GM23248 (cell line): Measurements from ENCODE around the gene INSRR. TPM values are rescaled to one million over a fixed set of nuclear protein-coding genes. Genes with fewer than 3 reads are reported as not detected.

Source experiments
- DNase-seq: peaks from one replicate; pipeline ENCODE4 v3.0.0-alpha.2; 2015
- H2AFZ ChIP-seq: fragments of 200-600 bp; sonication (generic); 2 replicates; pipeline ENCODE4 v1.6.1; 2016; ENCODE audit warnings: antibody characterized with exemption
- H3F3A ChIP-seq: fragments of 200-600 bp; sonication (generic); 2 replicates; pipeline ENCODE4 v1.6.1; 2016; ENCODE audit warnings: mild to moderate bottlenecking, antibody characterized with exemption, mixed run types; ENCODE audit not compliant: insufficient read depth
- H3K27ac ChIP-seq: fragments of 200-600 bp; sonication (generic); 2 replicates; pipeline ENCODE4 v1.5.1; 2016; ENCODE audit warnings: mild to moderate bottlenecking
- H3K27me3 ChIP-seq: fragments of 200-600 bp; sonication (generic); replicated peaks from 2 replicates; pipeline ENCODE4 v1.6.1; 2016; ENCODE audit warnings: mild to moderate bottlenecking; ENCODE audit not compliant: insufficient read depth
- H3K36me3 ChIP-seq: fragments of 200-600 bp; sonication (generic); 2 replicates; pipeline ENCODE4 v1.6.1; 2016; ENCODE audit warnings: low read depth, mild to moderate bottlenecking
- H3K4me1 ChIP-seq: fragments of 200-600 bp; sonication (generic); 2 replicates; pipeline ENCODE4 v1.6.1; 2016; ENCODE audit warnings: mild to moderate bottlenecking; ENCODE audit not compliant: insufficient read depth
- H3K4me2 ChIP-seq: fragments of 200-600 bp; sonication (generic); one replicate; pipeline ENCODE4 v1.6.1; 2016; ENCODE audit warnings: mild to moderate bottlenecking; ENCODE audit not compliant: unreplicated experiment
- H3K4me3 ChIP-seq: fragments of 200-600 bp; sonication (generic); 2 replicates; pipeline ENCODE4 v1.5.1; 2016; ENCODE audit warnings: mild to moderate bottlenecking
- H3K79me2 ChIP-seq: fragments of 200-600 bp; sonication (generic); 2 replicates; pipeline ENCODE4 v1.6.1; 2016; ENCODE audit warnings: mild to moderate bottlenecking; ENCODE audit not compliant: insufficient read depth
- H3K9ac ChIP-seq: fragments of 200-600 bp; sonication (generic); 2 replicates; pipeline ENCODE4 v1.6.1; 2016; ENCODE audit warnings: mild to moderate bottlenecking
- H3K9me2 ChIP-seq: fragments of 200-600 bp; sonication (generic); 2 replicates; pipeline ENCODE4 v1.6.1; 2016; ENCODE audit warnings: mixed run types, mild to moderate bottlenecking, moderate library complexity; ENCODE audit not compliant: insufficient read depth
- H3K9me3 ChIP-seq: fragments of 200-600 bp; sonication (generic); one replicate; pipeline ENCODE4 v1.6.1; 2017; ENCODE audit warnings: low read depth
- H4K20me1 ChIP-seq: fragments of 200-600 bp; sonication (generic); 2 replicates; pipeline ENCODE4 v1.6.0; 2016; ENCODE audit not compliant: insufficient read depth
- EZH2 ChIP-seq: fragments of 200-600 bp; sonication (generic); IDR thresholded peaks from 2 replicates; pipeline ENCODE4 v1.6.1; 2018; ENCODE audit warnings: antibody characterized with exemption, mild to moderate bottlenecking; ENCODE audit not compliant: insufficient read depth, poor library complexity, severe bottlenecking
- EZH2phosphoT487 ChIP-seq: fragments of 200-600 bp; sonication (generic); IDR thresholded peaks from 2 replicates; pipeline ENCODE4 v1.6.1; 2018; ENCODE audit warnings: antibody characterized with exemption, moderate library complexity, mild to moderate bottlenecking, low read depth; ENCODE audit not compliant: insufficient read depth
- WGBS, 2 experiments: methylation state at CpG; one replicate each; pipeline ENCODE4 v1.1.6; 2015 to 2017; ENCODE audit warnings: low lambda C conversion rate in 2 of 2, low coverage in 1 of 2; ENCODE audit errors: missing lambda C conversion rate in 2 of 2; 5-methylcytosine and 5-hydroxymethylcytosine counted together
- in situ Hi-C: fragments of 300-500 bp; cut with MboI; formaldehyde crosslinking; loops from 2 replicates; pipeline ENCODE4 v1.15.0; 2020
- polyA plus RNA-seq: library from polyadenylated mRNA; unstranded; fragments of >200 nt; fragmentation: Nextera tagmentation; extraction: Ambion mirVana; gene quantifications from 2 replicates; pipeline ENCODE4 v1.2.1, GENCODE V29; 2016
- total RNA-seq: library from RNA; depleted of rRNA; stranded (reverse); fragments of >200 nt; shearing (Covaris generic); gene quantifications from 2 replicates; pipeline ENCODE4 v1.2.3, GENCODE V29; 2014

INSRR gene
- total and polyA plus RNA-seq, 2 experiments from 2014 or later, result 0.09 TPM; not detected in 1

DNA sequence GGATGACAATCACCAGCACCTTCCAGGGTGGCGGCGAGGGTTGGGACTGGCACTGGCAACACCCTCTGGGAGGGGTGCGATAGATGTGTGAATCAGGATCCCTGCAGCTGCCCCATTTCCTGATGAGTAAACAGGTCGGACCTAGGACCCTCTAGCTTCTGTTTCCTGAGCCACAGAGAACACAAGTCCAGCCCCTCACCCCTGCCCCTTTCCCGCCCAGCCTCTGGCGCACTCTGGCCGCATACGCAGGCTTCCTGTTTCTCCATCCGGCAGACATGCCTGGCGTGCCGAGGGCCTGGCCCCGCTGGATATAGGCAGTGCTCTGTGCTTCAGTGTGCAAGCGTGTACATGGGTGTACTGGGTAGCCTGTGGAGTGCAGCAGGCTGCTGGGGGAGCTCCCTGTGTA is 39.2 kb upstream of the INSRR start:
- Histone ChIP-seq H3K9me3 (no peaks in the 10 kb centered on the region), H3F3A (peaks cover 19% of the 10 kb centered on the region), H3K4me2 (no peak overlapping the region), H3K4me1 (peaks cover 52% of the 10 kb centered on the region), H3K9ac (no peak overlapping the region), H3K9me2 (no peaks in the 10 kb centered on the region), H2AFZ (no peak overlapping the region), H3K27me3 (no peaks in the 10 kb centered on the region), H3K27ac (no peak overlapping the region), H3K36me3 (no peaks in the 10 kb centered on the region), H3K4me3 (no peak overlapping the region), H3K79me2 (no peaks in the 10 kb centered on the region), H4K20me1 (no peaks in the 10 kb centered on the region)
- TF ChIP-seq EZH2phosphoT487, result no peak
- no peak for TF ChIP-seq EZH2
- WGBS, 2 experiments, result 86 to 90% methylated on average over 13 of the region's 13 CpGs
- in situ Hi-C loops, result no loop called here
- DNase-seq, result no peak

DNA sequence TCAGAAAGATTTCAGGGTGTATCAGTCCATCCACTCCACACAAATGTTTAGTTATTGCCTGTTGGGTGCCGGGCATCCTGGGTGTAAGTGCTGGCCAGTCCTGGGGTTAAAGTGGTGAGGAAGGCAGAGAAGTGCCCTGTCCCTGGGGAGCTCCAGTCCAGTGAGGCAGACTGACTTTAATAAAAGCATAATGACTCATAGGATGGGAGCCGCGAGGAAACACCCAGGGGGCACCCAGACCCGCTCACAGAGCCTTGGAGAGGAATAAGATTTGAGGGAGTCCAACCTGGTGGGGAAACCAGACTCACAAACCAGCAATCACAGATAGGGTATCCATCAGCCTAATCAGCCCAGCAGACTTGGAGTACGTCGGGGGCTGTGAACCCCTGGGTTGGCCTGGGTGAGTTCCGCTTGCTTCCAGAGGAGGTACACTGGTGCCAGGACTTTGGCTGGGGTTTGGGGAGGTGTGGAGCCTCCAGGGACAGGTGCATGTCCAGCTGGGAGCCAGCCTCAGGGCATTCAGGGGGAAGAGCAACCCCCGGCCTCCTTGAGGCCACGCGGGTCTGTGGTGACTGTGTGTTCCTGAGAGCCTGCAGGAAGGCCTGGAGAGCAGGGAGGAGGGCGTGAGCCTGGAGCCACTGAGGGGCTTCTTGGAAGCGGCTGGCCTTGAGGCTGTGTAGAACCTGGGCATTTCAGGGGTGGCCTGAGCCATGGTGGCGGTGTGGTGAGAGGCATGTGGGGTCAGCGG is 38.3 kb upstream of the INSRR start:
- H3K4me2 ChIP-seq, result peak overlapping the region; percentile 86
- H3K9me3 ChIP-seq, result no peaks in the 10 kb centered on the region
- H4K20me1 ChIP-seq, result no peaks in the 10 kb centered on the region
- H3K9ac ChIP-seq, result peak overlapping the region; percentile 72
- WGBS, 2 experiments, result 66 to 71% methylated on average over 14 of the region's 14 CpGs
- H3K27ac ChIP-seq, result peak overlapping the region; percentile 95
- no peaks in the 10 kb centered on the region for H3K79me2 ChIP-seq
- peaks cover 19% of the 10 kb centered on the region for H3F3A ChIP-seq
- no peak overlapping the region for H2AFZ ChIP-seq
- in situ Hi-C loops, result no loop called here
- H3K9me2 ChIP-seq, result no peaks in the 10 kb centered on the region
- H3K27me3 ChIP-seq, result no peaks in the 10 kb centered on the region
- peak; percentile 91 for DNase-seq
- H3K36me3 ChIP-seq, result no peaks in the 10 kb centered on the region
- H3K4me3 ChIP-seq, result peak overlapping the region; percentile 54
- H3K4me1 ChIP-seq, result peaks cover 43% of the 10 kb centered on the region
- no peak for TF ChIP-seq EZH2phosphoT487
- TF ChIP-seq EZH2, result no peak

DNA sequence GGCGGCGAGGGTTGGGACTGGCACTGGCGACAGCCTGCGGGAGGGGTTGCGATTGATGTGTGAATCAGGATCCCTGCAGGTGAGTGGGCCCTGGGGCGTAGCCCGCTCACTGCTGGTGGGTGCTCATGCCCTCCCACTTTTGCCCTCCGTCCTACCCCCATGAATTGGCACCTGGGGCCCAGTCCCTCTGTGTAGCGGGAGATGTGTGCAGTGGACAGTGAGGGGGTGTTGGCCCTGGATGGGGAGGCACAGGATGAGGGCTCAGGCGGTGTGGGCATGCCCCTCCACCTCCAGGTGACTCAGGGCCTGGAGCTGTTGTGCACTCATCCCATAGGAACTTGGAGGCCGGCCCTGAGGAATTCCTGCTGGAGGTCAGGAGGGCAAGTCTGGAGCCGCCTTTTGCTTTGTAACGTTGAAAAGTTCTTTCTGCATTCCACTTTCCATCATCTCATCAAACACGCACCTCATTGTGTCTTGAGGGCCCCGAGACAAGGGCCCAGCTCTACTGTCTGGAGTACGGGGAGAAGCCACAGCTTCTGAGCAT is 37.6 kb upstream of the INSRR start:
- Histone ChIP-seq H3K9me3 (no peaks in the 10 kb centered on the region), H3K27me3 (no peaks in the 10 kb centered on the region), H3K4me2 (peak overlapping the region; percentile 86), H3K27ac (peak overlapping the region; percentile 95), H3F3A (peaks cover 21% of the 10 kb centered on the region), H3K9ac (peak overlapping the region; percentile 72), H3K36me3 (no peaks in the 10 kb centered on the region), H3K79me2 (no peaks in the 10 kb centered on the region), H4K20me1 (no peaks in the 10 kb centered on the region), H3K9me2 (no peaks in the 10 kb centered on the region), H2AFZ (no peak overlapping the region), H3K4me1 (peaks cover 39% of the 10 kb centered on the region), H3K4me3 (peak overlapping the region; percentile 54)
- TF ChIP-seq EZH2 (no peak), EZH2phosphoT487 (no peak)
- 46 to 52% methylated on average over 15 to 16 of the region's 16 CpGs for WGBS, 2 experiments
- peak; percentile 97 for DNase-seq
- in situ Hi-C loops, result no loop called here

DNA sequence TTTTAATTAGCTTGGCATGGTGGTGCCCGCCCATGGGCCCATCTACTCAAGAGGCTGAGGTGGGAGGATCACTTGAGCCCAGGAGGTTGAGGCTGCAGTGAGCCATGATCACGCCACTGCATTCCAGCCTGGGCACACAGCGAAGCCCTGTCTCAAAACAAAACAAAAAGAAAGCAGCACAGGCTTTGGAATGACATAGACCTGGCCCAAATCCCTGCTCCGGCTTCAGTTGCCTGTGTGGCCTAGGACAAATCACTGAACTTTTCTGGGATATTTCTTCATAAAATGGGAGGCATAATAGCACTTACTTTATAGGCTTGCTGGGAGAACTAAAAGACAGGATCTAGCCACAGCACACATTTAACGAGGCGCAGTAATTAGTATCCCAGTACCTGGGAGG is 37.0 kb upstream of the INSRR start:
- no peak for TF ChIP-seq EZH2
- no peak for TF ChIP-seq EZH2phosphoT487
- Histone ChIP-seq H3K4me3 (no peak overlapping the region), H3K4me1 (peaks cover 35% of the 10 kb centered on the region), H3K9me3 (no peaks in the 10 kb centered on the region), H3K9ac (no peak overlapping the region), H3K27me3 (no peaks in the 10 kb centered on the region), H3K79me2 (no peaks in the 10 kb centered on the region), H3K27ac (no peak overlapping the region), H2AFZ (no peak overlapping the region), H3K9me2 (no peaks in the 10 kb centered on the region), H3F3A (peaks cover 25% of the 10 kb centered on the region), H4K20me1 (no peaks in the 10 kb centered on the region), H3K36me3 (no peaks in the 10 kb centered on the region), H3K4me2 (no peak overlapping the region)
- WGBS, 2 experiments, result 96 to 99% methylated on average over 6 of the region's 6 CpGs
- no peak for DNase-seq
- in situ Hi-C loops, result no loop called here
